Epidermal melanocyte (primary cell): Measurements from ENCODE around the gene CALHM1.

ENCODE experiments used
- DNase-seq: peaks from one replicate; pipeline ENCODE4 v3.0.0; 2011; ENCODE audit warnings: low spot score; ENCODE audit not compliant: insufficient read length

Gene CALHM1

GRCh38 chr10:103456074-103456660, 2.5 kb downstream of the CALHM1 start:
- DNase-seq: no peak

GRCh38 chr10:103455235-103455634, 3.5 kb downstream of the CALHM1 start:
- DNase-seq: no peak

GRCh38 chr10:103454026-103454425, 4.7 kb downstream of the CALHM1 start:
- no peak for DNase-seq

- no peak for DNase-seq
Measured at GRCh38 chr10:103452506-103453230, 6.0 kb downstream of the CALHM1 start.

GRCh38 chr10:103451831-103452505, 6.7 kb downstream of the CALHM1 start, which contains the start of gene CALHM2:
TSS of gene CALHM2 (minus strand) at chr10:103452370. CDS start at chr10:103449941, 2,429 bp downstream.
- peak; percentile 95 for DNase-seq

- peak; percentile 85 for DNase-seq
Measured at GRCh38 chr10:103451091-103451813, 7.4 kb downstream of the CALHM1 start.

GRCh38 chr10:103450201-103450695, 8.5 kb downstream of the CALHM1 start:
- DNase-seq: no peak

GRCh38 chr10:103449208-103450144, 9.2 kb downstream of the CALHM1 start:
- DNase-seq: no peak

- DNase-seq: no peak
Measured at GRCh38 chr10:103448746-103449145, 10.0 kb downstream of the CALHM1 start.

GRCh38 chr10:103447187-103447586, 11.5 kb downstream of the CALHM1 start:
- no peak for DNase-seq

- DNase-seq: no peak
Measured at GRCh38 chr10:103445767-103446567, 12.7 kb downstream of the CALHM1 start.

- no peak for DNase-seq
Measured at GRCh38 chr10:103445366-103445765, 13.3 kb downstream of the CALHM1 start.

GRCh38 chr10:103444478-103444877, 14.2 kb downstream of the CALHM1 start:
- no peak for DNase-seq

- DNase-seq: no peak
Measured at GRCh38 chr10:103443475-103444185, 15.1 kb downstream of the CALHM1 start.

GRCh38 chr10:103442031-103442461, 16.7 kb downstream of the CALHM1 start:
- no peak for DNase-seq

- no peak for DNase-seq
Measured at GRCh38 chr10:103441611-103442010, 17.1 kb downstream of the CALHM1 start.

GRCh38 chr10:103441206-103441605, 17.5 kb downstream of the CALHM1 start:
- no peak for DNase-seq

GRCh38 chr10:103440416-103440815, 18.3 kb downstream of the CALHM1 start:
- no peak for DNase-seq

- no peak for DNase-seq
Measured at GRCh38 chr10:103439776-103440175, 18.9 kb downstream of the CALHM1 start.
